Activated CD4-positive, alpha-beta memory T cell treated with anti-CD3 and anti-CD28 coated beads for 36 hours (primary cell): ENCODE measurements around the gene HOMER2. TPM values are rescaled to one million over a fixed set of nuclear protein-coding genes. Genes with fewer than 3 reads are reported as not detected.
A peak's percentile ranks its signal among the peaks of the same experiment; 100 is the strongest.

Experiments used
- CTCF ChIA-PET: fragments of 350-600 bp; sonication (Branson Sonifier 250); formaldehyde crosslinking; loops from one replicate; lab custom pipeline; 2021; ENCODE audit warnings: antibody characterized with exemption, inconsistent platforms; lab: Charles Lee
- POLR2A ChIA-PET: fragments of 350-600 bp; sonication (Branson Sonifier 250); formaldehyde crosslinking; loops from one replicate; lab custom pipeline; 2021; ENCODE audit warnings: antibody characterized with exemption; lab: Charles Lee
- DNase-seq: peaks from one replicate; pipeline ENCODE4 v3.0.0-alpha.2; 2020
- H3K27ac Mint-ChIP-seq: one replicate; pipeline ENCODE4 v1.8.0; 2021; ENCODE audit warnings: mixed read lengths
- H3K27me3 Mint-ChIP-seq: one replicate; pipeline ENCODE4 v1.8.0; 2021; ENCODE audit warnings: mixed read lengths
- H3K36me3 Mint-ChIP-seq: one replicate; pipeline ENCODE4 v1.8.0; 2021; ENCODE audit warnings: mixed read lengths
- H3K4me1 Mint-ChIP-seq: one replicate; pipeline ENCODE4 v1.8.0; 2021; ENCODE audit warnings: low read depth, mixed read lengths
- H3K4me3 Mint-ChIP-seq: one replicate; pipeline ENCODE4 v1.8.0; 2021; ENCODE audit warnings: mild to moderate bottlenecking, mixed read lengths
- H3K9me3 Mint-ChIP-seq: one replicate; pipeline ENCODE4 v1.8.0; 2021; ENCODE audit warnings: mixed read lengths
- intact Hi-C: fragments of 100-400 bp; cut with micrococcal nuclease; formaldehyde crosslinking; loops from one replicate; pipeline ENCODE4 v1.15.1; 2023
- total RNA-seq, 2 experiments: library from RNA; stranded (reverse); gene quantifications; one replicate each; pipeline ENCODE4 v1.2.3, GENCODE V29; 2021

Gene HOMER2
- total RNA-seq, 2 experiments from 2014 or later, result 6.5 to 7.9 TPM

DNA sequence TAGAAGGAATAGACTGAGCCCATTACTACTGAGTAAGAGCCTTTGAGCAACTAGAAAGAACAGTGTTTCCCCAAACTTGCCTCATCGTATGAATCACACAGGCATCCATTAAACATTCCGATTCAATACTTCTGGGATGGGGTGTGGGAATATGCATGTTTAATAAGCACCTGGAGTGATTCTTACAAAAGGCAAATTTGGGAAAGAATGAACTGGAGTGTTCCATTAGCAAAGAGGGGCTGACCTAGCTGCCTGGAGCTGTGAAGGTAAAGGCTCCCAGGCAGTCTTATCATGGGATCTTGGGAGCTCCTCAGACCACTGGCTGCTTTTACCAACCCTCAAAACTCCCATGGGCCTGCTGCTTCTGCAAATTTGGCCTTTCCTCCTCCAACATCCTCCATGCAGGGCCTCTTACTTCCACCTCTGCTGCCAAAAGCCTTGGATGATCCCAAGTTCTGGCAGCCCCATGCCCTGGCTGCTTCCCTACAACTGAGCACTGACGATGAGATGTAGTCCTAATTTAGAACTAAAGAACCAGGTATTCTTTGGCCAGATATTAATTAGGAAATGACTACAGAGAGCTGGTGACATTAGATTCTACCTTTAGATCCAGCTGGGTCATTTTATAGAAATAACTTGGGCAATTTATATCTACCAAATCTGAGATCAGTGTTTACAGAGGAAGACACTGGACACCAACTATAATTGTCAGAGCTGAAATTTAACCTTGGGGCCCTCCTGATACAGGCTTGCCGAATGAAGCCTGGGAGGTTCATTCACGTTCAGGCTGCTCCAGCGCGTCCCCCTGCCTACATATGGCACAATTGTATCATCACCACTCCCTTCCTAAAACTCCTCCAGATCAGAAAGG is 11.2 kb upstream of the HOMER2 start:
- DNase-seq, result no peak
- Mint-ChIP-seq H3K27me3 (no peaks in the 10 kb centered on the region), H3K4me1 (peaks cover 5% of the 10 kb centered on the region), H3K27ac (no peak overlapping the region), H3K36me3 (no peaks in the 10 kb centered on the region), H3K9me3 (no peaks in the 10 kb centered on the region), H3K4me3 (no peak overlapping the region)
- ChIA-PET POLR2A (no interaction called here), CTCF (no interaction called here)
- intact Hi-C loops, result no loop called here

GRCh38 chr15:82960766-82961165 is 8.2 kb upstream of the HOMER2 start:
- H3K27ac Mint-ChIP-seq, result no peak overlapping the region
- no peaks in the 10 kb centered on the region for H3K4me1 Mint-ChIP-seq
- intact Hi-C loops, result no loop called here
- ChIA-PET CTCF (interaction anchor here (1.1 kb wide), 1 partner anchor 8 kb away, joined by 3 read pairs; no protein-coding TSS in a partner anchor), POLR2A (no interaction called here)
- no peaks in the 10 kb centered on the region for H3K9me3 Mint-ChIP-seq
- no peaks in the 10 kb centered on the region for H3K36me3 Mint-ChIP-seq
- no peak overlapping the region for H3K4me3 Mint-ChIP-seq
- DNase-seq, result no peak
- no peaks in the 10 kb centered on the region for H3K27me3 Mint-ChIP-seq

DNA sequence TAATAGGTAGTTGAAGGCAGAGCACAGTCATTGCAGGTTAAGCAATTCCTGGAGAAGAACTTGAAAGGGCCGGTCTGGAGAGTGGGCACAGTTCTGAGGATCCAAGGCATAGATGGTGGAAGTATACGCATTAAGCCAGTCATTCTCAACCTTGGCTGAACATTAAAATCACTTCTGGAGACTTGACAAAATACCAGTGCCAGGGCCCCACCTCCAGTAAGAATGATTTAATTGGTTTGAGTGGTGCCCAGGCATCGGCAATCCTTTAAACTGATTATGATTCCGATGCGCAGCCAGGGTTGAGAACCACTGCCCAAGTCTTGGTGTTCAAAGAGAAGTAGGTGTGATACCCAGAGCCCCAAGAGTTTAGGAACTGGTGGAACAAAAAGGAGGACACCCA is 6.9 kb upstream of the HOMER2 start:
- no peak overlapping the region for H3K27ac Mint-ChIP-seq
- POLR2A ChIA-PET, result no interaction called here
- no peaks in the 10 kb centered on the region for H3K27me3 Mint-ChIP-seq
- intact Hi-C loops, result no loop called here
- CTCF ChIA-PET, result interaction anchor here (1.1 kb wide), 1 partner anchor 9 kb away, joined by 3 read pairs; no protein-coding TSS in a partner anchor
- H3K4me1 Mint-ChIP-seq, result no peaks in the 10 kb centered on the region
- no peaks in the 10 kb centered on the region for H3K36me3 Mint-ChIP-seq
- no peak overlapping the region for H3K4me3 Mint-ChIP-seq
- no peak for DNase-seq
- H3K9me3 Mint-ChIP-seq, result no peaks in the 10 kb centered on the region

- intact Hi-C loops, result no loop called here
- POLR2A ChIA-PET, result no interaction called here
- CTCF ChIA-PET, result no interaction called here
- no peaks in the 10 kb centered on the region for H3K27me3 Mint-ChIP-seq
- no peaks in the 10 kb centered on the region for H3K9me3 Mint-ChIP-seq
- no peaks in the 10 kb centered on the region for H3K36me3 Mint-ChIP-seq
- DNase-seq, result no peak
- no peak overlapping the region for H3K4me3 Mint-ChIP-seq
- no peak overlapping the region for H3K27ac Mint-ChIP-seq
- H3K4me1 Mint-ChIP-seq, result no peaks in the 10 kb centered on the region
Measured at GRCh38 chr15:82958638-82959037, 6.1 kb upstream of the HOMER2 start.

- H3K4me3 Mint-ChIP-seq, result peak overlapping the region; percentile 73
- no peaks in the 10 kb centered on the region for H3K4me1 Mint-ChIP-seq
- no peaks in the 10 kb centered on the region for H3K9me3 Mint-ChIP-seq
- ChIA-PET CTCF (interaction anchor here (1.5 kb wide), 1 partner anchor 34 kb away, joined by 3 read pairs; the partner anchor contains the start of gene RAMAC), POLR2A (no interaction called here)
- H3K27ac Mint-ChIP-seq, result no peak overlapping the region
- peaks cover 15% of the 10 kb centered on the region for H3K27me3 Mint-ChIP-seq
- DNase-seq, result no peak
- no peaks in the 10 kb centered on the region for H3K36me3 Mint-ChIP-seq
- intact Hi-C loops, result loop anchor here (2.0 to 5.0 kb wide), 3 partner anchors 35 to 141 kb away; partner anchors contain the start of gene RAMAC
Measured at GRCh38 chr15:82951472-82952157, 905 bp downstream of the HOMER2 start.

DNA sequence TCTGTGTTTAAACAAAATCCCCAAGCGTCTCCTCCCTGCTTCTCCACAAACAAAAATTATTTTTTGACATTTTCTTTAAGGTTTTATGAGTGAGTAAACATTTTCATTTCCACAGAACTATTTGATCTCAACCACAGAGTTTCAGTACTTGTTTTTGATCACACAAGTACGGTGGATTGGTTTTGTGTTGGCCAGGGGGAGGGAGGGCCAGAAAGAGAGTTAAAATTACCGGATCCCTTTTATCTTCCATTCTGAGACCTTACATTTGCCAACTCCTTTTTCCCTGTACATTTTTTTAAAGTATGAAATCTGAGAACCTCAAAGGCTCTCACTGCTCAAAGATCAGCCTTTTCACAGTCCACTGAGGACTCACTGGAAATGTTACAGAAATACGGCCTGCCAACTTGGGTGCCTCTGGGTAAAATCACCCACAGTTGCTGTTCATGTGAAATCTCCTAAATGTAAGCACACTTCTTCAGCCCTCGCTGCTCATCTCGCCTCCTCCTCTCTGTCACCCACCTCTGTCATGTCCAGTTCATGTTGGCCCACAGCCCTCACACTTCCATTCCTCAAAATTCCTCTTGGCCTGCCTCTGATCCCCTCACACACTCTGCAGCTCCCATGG is 1.7 kb downstream of the HOMER2 start:
- H3K27me3 Mint-ChIP-seq, result peaks cover 19% of the 10 kb centered on the region
- no peaks in the 10 kb centered on the region for H3K9me3 Mint-ChIP-seq
- no peaks in the 10 kb centered on the region for H3K4me1 Mint-ChIP-seq
- POLR2A ChIA-PET, result no interaction called here
- CTCF ChIA-PET, result interaction anchor here (1.5 kb wide), 1 partner anchor 35 kb away, joined by 3 read pairs; the partner anchor contains the start of gene RAMAC
- H3K4me3 Mint-ChIP-seq, result no peak overlapping the region
- no peaks in the 10 kb centered on the region for H3K36me3 Mint-ChIP-seq
- intact Hi-C loops, result loop anchor here (1.0 to 5.0 kb wide), 4 partner anchors 15 to 140 kb away; partner anchors contain the start of gene RAMAC
- peak; percentile 45 for DNase-seq
- no peak overlapping the region for H3K27ac Mint-ChIP-seq

GRCh38 chr15:82950295-82950694 is 2.2 kb downstream of the HOMER2 start:
- DNase-seq, result no peak
- no peak overlapping the region for H3K27ac Mint-ChIP-seq
- intact Hi-C loops, result loop anchor here (1.0 to 5.0 kb wide), 4 partner anchors 16 to 139 kb away; partner anchors contain the start of gene RAMAC
- no peak overlapping the region for H3K4me3 Mint-ChIP-seq
- POLR2A ChIA-PET, result no interaction called here
- peaks cover 19% of the 10 kb centered on the region for H3K27me3 Mint-ChIP-seq
- CTCF ChIA-PET, result no interaction called here
- no peaks in the 10 kb centered on the region for H3K36me3 Mint-ChIP-seq
- no peaks in the 10 kb centered on the region for H3K9me3 Mint-ChIP-seq
- H3K4me1 Mint-ChIP-seq, result no peaks in the 10 kb centered on the region

DNA sequence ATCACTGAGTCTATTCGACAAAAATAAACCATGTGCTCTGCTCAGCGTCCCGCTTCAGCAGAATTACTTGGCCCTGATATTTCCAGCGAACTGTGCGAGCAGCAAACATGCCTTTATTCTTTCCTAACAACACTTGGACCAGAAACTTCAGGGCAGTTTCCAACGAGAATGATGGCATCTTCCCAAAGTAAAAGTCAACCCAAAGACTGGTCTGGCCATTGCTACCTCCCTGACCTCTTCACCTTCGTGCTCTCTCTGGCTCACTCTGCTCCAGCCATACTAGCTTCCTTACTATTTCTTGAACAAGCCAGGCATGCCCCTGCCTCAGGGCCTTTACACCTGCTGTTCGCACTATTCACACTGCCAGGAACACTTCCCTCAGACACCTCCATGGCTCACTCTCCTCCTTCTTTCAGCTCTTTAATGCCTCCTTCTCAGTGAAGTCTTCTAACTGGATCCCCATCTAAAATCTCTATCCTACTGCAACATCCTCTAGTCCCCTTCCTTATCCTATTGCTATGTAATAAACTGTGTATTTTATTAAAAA is 6.3 kb downstream of the HOMER2 start:
- no peaks in the 10 kb centered on the region for H3K36me3 Mint-ChIP-seq
- H3K27me3 Mint-ChIP-seq, result peaks cover 14% of the 10 kb centered on the region
- no peak for DNase-seq
- no peak overlapping the region for H3K4me3 Mint-ChIP-seq
- ChIA-PET POLR2A (no interaction called here), CTCF (no interaction called here)
- no peak overlapping the region for H3K27ac Mint-ChIP-seq
- intact Hi-C loops, result no loop called here
- no peaks in the 10 kb centered on the region for H3K9me3 Mint-ChIP-seq
- H3K4me1 Mint-ChIP-seq, result no peaks in the 10 kb centered on the region

- intact Hi-C loops, result no loop called here
- Mint-ChIP-seq H3K27me3 (peaks cover 16% of the 10 kb centered on the region), H3K27ac (no peak overlapping the region), H3K36me3 (no peaks in the 10 kb centered on the region), H3K9me3 (no peaks in the 10 kb centered on the region), H3K4me3 (no peak overlapping the region), H3K4me1 (no peaks in the 10 kb centered on the region)
- POLR2A ChIA-PET, result no interaction called here
- CTCF ChIA-PET, result no interaction called here
- DNase-seq, result no peak
Measured at GRCh38 chr15:82945326-82945725, 7.2 kb downstream of the HOMER2 start.

DNA sequence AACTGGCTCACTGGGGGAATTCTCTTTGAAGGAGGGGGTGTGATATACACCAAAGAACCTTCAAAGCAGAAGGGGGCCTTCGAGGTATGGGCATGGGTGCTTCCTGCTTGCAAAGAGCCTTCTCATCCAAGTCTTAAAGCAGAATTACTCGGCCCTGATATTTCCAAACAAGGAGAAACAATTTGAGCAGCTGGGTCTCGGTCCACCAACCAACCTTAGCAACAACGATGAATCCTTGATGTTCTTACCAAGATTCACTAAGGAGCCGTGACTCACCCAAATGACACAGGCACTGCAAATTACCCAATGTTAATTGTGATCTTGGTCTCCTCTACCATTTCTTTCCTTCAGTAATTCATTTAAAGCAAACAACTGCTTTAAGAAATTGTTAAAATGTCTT is 7.7 kb downstream of the HOMER2 start:
- Mint-ChIP-seq H3K9me3 (no peaks in the 10 kb centered on the region), H3K4me3 (no peak overlapping the region), H3K4me1 (no peaks in the 10 kb centered on the region), H3K27me3 (peaks cover 16% of the 10 kb centered on the region), H3K36me3 (no peaks in the 10 kb centered on the region), H3K27ac (no peak overlapping the region)
- intact Hi-C loops, result no loop called here
- DNase-seq, result no peak
- ChIA-PET CTCF (no interaction called here), POLR2A (no interaction called here)

- Mint-ChIP-seq H3K27ac (no peak overlapping the region), H3K36me3 (no peaks in the 10 kb centered on the region), H3K4me3 (no peak overlapping the region), H3K27me3 (peaks cover 17% of the 10 kb centered on the region), H3K9me3 (no peaks in the 10 kb centered on the region), H3K4me1 (no peaks in the 10 kb centered on the region)
- CTCF ChIA-PET, result no interaction called here
- no peak for DNase-seq
- POLR2A ChIA-PET, result no interaction called here
- intact Hi-C loops, result no loop called here
Measured at GRCh38 chr15:82944056-82944455, 8.5 kb downstream of the HOMER2 start.

DNA sequence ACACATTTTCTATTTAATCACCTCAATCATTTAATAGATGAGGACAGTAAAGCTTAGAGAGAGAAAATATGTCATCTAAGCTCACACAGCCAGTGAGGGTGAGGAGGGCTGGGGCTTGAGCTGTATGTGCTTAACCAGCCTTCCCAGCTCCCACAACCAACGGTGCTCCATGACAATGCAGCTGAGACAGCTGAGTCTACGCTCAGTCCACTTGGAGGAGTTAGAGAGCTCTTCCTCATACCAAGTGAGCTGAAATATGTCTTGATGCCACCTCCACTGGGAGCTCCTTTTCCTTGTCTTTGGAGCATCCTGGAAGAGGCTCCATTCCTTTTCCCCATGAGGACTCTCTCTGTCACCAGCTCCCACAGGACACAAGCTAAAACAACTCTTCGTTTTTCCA is 9.3 kb downstream of the HOMER2 start:
- Mint-ChIP-seq H3K36me3 (no peaks in the 10 kb centered on the region), H3K4me3 (no peak overlapping the region), H3K27ac (no peak overlapping the region), H3K27me3 (peaks cover 22% of the 10 kb centered on the region), H3K4me1 (no peaks in the 10 kb centered on the region), H3K9me3 (no peaks in the 10 kb centered on the region)
- POLR2A ChIA-PET, result no interaction called here
- intact Hi-C loops, result no loop called here
- CTCF ChIA-PET, result no interaction called here
- no peak for DNase-seq
